IPS-18a (cell line): ENCODE measurements around the gene KLHL30.

Experiments used
- H3K27ac ChIP-seq: one replicate; pipeline ENCODE4 v1.5.1; 2013; ENCODE audit warnings: low read length
- H3K27me3 ChIP-seq: one replicate; pipeline ENCODE4 v1.6.1; 2013; ENCODE audit warnings: mild to moderate bottlenecking, low read length; ENCODE audit not compliant: control insufficient read depth, insufficient read depth
- H3K36me3 ChIP-seq: one replicate; pipeline ENCODE4 v1.6.1; 2013; ENCODE audit warnings: low read depth, low read length; ENCODE audit not compliant: control insufficient read depth
- H3K4me1 ChIP-seq: one replicate; pipeline ENCODE4 v1.6.1; 2013; ENCODE audit warnings: low read depth, low read length; ENCODE audit not compliant: control insufficient read depth
- H3K4me3 ChIP-seq: one replicate; pipeline ENCODE4 v1.5.1; 2013; ENCODE audit warnings: low read length
- H3K9ac ChIP-seq: one replicate; pipeline ENCODE4 v1.6.1; 2013; ENCODE audit warnings: mild to moderate bottlenecking, low read length, moderate library complexity
- H3K9me3 ChIP-seq: one replicate; pipeline ENCODE4 v1.6.1; 2013; ENCODE audit warnings: low read depth, low read length; ENCODE audit not compliant: control insufficient read depth

The KLHL30 gene, protein sequence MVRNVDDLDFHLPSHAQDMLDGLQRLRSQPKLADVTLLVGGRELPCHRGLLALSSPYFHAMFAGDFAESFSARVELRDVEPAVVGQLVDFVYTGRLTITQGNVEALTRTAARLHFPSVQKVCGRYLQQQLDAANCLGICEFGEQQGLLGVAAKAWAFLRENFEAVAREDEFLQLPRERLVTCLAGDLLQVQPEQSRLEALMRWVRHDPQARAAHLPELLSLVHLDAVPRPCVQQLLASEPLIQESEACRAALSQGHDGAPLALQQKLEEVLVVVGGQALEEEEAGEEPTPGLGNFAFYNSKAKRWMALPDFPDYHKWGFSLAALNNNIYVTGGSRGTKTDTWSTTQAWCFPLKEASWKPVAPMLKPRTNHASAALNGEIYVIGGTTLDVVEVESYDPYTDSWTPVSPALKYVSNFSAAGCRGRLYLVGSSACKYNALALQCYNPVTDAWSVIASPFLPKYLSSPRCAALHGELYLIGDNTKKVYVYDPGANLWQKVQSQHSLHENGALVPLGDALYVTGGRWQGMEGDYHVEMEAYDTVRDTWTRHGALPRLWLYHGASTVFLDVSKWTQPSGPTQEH

DNA sequence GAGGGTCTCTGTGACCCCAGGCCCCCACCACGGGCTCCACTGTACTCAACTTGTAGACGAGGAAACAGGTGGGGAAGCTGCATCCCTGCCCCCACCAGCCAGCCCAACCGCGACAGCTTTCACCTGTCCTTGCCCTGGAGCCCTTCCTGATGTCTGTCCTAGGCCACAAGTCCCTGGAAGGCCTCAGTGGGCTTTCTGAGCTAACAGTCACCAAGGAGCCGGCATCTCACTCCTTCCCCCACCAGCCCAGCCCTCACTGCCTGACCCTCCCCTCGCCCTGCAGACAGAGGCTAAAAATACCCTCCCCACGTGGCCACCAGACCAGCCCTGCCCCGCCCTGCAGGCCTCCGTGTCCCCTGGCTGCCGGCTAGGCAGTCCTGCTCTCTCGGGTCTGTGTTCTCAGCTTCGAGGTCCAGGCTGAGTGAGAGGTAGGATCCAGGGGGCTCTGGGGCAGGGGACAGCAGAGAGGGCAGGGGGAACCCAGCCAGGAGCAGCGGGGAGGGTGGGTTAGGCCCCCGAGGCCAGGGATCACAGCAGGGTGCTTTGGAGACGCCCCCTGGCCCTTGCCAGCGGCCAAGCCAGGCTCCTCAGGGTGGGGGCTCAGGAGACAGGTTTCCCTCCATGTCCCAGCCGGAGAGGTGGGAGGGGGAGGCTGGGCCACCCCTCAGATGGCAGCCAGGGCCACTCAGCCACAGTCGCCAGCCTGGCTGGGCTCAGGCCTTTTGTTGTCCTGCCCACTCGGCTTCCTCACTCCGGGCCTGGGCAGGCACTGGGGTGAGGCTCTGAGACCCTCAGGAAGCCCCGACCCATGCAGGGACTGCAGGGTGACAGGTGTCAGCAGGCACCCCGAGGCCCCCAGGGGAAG lies at the start of gene KLHL30:
KLHL30 (plus strand) TSS at position 338 of the 865 bp plus-strand sequence. CDS start 2,087 bp downstream, outside the sequence.
- Histone ChIP-seq H3K36me3 (no peaks in the 10 kb centered on the region), H3K4me1 (no peaks in the 10 kb centered on the region), H3K9ac (no peak within 1 kb of the TSS), H3K4me3 (no peak within 1 kb of the TSS), H3K27me3 (no peaks in the 10 kb centered on the region), H3K27ac (no peak within 1 kb of the TSS), H3K9me3 (no peaks in the 10 kb centered on the region)

DNA sequence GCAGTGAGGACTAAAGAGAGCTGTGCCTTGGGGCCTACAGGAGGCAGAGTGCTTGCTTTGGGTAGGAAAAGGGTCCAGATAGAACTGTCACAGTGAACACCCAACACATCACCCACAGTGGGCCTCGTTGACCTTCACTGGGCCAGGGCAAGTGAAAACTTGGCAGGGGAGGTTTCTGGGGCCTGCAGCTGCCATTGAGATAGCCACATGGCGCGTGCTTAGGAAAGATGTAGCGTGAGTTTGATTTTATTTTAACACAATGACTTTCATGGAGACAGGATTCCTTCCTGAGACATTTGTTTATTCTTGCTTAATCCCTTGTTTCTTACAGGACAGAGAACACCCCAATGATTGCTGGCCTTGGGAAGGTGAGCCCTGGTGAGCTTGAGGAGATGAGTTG lies 47.6 kb upstream of the KLHL30 start:
- Histone ChIP-seq H3K27me3 (no peaks in the 10 kb centered on the region), H3K9me3 (no peaks in the 10 kb centered on the region), H3K9ac (no peak overlapping the region), H3K4me1 (no peaks in the 10 kb centered on the region), H3K4me3 (no peak overlapping the region), H3K36me3 (peaks cover 33% of the 10 kb centered on the region), H3K27ac (no peak overlapping the region)

DNA sequence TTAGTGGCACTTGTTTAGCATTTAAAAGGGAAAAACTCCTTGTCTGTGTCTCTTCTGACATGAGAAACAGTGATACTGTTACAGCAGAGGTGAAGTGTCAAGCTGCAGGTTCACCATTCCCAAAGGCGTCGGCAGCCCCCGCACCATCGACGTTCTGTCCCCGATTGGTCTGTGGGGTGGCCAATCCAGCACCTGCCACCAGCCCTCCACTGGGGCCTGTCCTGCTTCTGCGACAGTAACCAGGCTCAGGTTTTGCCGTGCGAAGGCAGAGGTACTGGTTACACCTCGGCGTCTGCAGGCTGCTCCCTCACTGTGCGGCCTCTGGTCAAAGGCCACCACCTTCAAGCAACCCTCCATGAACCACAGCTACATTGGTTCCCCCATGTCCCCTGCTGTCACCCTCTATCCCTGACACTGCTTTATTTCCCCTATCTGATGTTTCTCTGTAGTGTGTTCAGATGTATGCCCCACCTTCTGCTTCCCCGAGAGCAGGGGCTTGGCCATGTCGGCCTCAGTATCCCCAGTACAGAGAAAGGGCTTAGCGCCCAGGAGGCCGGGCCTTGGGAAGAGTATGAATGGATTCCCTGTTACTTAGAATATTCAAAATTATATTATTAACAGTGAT lies 46.9 kb upstream of the KLHL30 start:
- peaks cover 28% of the 10 kb centered on the region for H3K36me3 ChIP-seq

DNA sequence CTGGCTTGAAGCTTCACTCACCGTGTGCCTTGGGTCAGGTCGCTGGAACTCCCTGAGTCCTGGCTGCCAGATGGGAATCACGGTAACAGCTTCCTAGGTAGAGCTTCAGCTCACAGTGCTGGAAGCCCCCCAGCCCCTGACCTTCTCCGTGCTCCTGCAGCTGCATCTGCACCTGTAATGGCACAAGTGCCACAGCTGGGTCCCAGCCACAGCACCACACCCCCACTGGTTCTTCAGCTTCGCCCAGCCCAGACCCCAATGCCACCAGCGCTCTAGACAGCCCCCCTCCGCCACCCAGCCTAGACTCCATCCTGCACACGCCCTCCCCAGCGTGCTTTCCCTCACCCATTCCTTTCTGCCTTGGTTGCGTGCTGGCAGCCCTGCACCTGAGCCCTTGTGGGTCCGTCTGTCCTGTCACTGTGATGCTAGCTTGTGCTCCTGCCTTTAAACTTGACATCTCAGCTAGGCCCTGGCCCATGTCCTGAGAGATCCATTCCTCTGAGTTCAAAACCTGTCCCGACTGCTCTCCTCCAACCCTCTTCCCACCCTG lies 45.9 kb upstream of the KLHL30 start:
- H3K36me3 ChIP-seq = peaks cover 23% of the 10 kb centered on the region
- no peak overlapping the region for H3K9ac ChIP-seq
- H3K9me3 ChIP-seq = no peaks in the 10 kb centered on the region
- no peak overlapping the region for H3K4me3 ChIP-seq
- H3K4me1 ChIP-seq = peaks cover 5% of the 10 kb centered on the region
- H3K27ac ChIP-seq = no peak overlapping the region
- H3K27me3 ChIP-seq = no peaks in the 10 kb centered on the region

More for the DNA sequence above, 46.9 kb upstream of the KLHL30 start:
- Histone ChIP-seq H3K9ac (no peak overlapping the region), H3K4me1 (peaks cover 3% of the 10 kb centered on the region), H3K27me3 (no peaks in the 10 kb centered on the region), H3K4me3 (no peak overlapping the region), H3K9me3 (no peaks in the 10 kb centered on the region), H3K27ac (no peak overlapping the region)

DNA sequence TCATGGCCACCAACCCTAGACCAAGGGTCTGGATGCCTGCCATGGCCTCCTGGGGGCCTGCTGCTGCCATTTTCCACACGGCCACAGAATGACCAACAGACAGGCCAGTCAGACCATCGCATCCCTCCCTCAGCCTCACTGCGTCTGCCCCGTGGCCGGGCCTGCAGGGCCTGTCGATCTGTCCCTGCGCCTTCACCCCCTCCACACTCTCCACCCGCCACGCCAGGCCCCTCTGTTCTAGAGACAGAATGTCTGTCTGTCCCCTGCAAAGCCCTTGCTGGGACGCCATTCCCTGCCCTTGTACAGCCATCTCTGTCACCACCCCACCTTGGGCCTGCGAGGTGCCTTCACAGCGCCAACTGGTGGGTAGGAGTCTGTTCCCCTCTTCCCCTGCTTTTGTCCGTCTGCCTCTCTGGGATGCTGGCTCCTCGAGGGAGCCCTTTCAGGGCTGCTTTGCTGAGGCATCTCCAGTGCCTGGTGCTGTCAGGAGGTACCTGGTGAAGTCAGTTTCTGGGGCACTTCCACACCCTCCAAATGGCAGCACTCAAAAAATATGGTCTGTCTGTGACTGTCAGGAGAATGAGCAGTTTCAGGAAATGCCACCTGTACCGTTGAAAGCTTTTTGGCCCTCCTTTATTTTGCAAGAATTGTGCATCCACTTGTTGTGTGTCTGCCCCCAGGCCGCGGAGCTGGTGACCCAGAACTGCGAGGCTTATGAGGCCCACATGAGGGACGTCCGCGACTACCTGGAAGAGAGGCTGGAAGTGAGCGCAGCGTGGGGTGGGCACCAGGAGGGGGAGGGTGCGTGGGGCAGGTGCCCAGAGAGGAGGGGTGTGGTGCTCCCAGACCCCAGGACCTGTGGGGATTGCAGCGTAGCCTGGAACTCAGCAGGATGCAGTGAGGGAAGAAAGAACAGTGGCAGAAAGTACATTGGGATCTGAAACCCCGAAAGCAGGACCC lies 45.0 kb upstream of the KLHL30 start:
- Histone ChIP-seq H3K27me3 (no peaks in the 10 kb centered on the region), H3K9me3 (no peaks in the 10 kb centered on the region), H3K4me1 (peaks cover 5% of the 10 kb centered on the region), H3K27ac (no peak overlapping the region), H3K36me3 (peaks cover 18% of the 10 kb centered on the region), H3K9ac (no peak overlapping the region), H3K4me3 (no peak overlapping the region)

DNA sequence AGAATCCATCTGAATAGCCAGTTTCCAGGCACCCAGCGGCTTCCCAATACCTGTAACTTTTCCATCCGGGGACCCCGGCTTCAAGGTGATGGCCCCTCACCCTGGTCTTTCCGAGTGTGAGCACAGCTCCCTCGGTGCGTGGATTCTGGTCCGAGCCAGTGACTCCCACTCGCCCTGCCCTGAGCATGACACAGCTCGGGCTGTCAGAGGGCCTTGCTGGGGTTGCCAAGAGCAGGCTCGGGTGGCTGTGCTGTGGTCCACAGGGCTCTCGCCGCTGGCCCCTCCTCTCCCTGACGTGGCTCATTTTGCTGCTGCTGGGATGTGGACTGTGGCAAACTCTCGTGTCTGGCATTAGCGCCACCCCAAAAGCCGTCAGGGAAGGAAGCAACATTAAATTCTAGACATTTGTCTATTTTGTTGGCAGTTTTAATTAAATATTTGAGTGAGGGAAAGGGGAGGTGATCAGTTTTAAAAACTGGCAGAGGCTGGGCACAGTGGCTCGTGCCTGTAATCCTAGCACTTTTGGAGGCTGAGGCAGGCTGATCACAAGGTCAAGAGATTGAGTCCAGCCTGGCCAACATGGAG lies 43.9 kb upstream of the KLHL30 start:
- H3K27me3 ChIP-seq = no peaks in the 10 kb centered on the region
- no peak overlapping the region for H3K9ac ChIP-seq
- H3K27ac ChIP-seq = no peak overlapping the region
- H3K4me1 ChIP-seq = peaks cover 10% of the 10 kb centered on the region
- H3K36me3 ChIP-seq = peaks cover 15% of the 10 kb centered on the region
- H3K4me3 ChIP-seq = no peak overlapping the region
- H3K9me3 ChIP-seq = no peaks in the 10 kb centered on the region

DNA sequence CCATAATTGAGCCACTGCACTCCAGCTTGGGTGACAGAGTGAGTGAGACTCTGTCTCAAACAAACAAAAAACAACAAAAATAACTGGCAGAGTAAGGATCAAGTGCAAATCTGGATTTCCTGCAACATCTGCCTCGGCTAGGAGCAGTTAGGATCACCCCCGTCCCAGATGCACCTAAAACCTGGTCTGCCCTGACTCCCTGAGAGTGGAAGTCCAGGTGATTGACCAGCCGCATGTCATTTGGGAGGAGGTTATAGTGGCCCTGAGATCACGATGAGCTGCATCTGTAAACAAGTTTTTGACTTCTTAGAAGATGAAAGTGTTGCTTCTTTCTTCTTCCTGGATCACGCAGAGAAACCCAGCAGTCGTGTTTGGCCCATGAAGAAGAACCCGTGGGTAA lies 43.3 kb upstream of the KLHL30 start:
- Histone ChIP-seq H3K9me3 (no peaks in the 10 kb centered on the region), H3K9ac (no peak overlapping the region), H3K27ac (no peak overlapping the region), H3K36me3 (peaks cover 15% of the 10 kb centered on the region), H3K27me3 (no peaks in the 10 kb centered on the region), H3K4me3 (no peak overlapping the region), H3K4me1 (peaks cover 10% of the 10 kb centered on the region)

DNA sequence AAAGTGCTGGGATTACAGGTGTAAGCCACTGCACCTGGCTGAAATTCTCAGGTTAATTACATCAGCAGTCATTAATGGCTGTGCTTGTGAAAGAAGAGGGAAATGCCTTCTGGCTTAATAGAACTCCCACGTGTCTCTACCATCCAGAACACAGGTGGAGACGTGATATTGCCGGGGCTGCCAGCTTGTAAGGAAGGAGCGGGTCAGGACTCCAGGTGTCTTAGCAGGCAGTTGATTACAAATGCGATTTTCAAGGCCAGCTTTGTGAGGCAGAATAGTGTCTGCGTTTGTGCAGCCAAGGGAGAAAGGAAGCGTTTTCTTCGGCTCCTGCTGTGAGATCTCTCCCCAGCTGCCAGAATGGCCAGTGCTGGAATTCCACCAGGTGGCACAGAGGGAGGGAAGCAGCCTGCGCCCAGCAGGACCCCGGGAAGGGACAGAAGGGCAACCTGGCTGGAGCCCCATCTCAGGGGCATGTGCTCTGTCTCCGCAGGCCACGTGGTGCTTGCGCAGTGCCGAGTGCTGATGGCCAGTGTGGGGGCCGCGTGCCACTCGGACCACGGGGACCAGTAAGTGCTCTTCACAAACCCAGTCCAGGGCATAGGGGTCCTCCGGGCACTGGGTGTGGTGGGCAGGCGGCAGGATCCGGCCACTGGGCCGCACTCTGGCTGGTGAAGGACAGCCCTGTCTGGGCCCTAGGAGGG lies 42.0 kb upstream of the KLHL30 start:
- H3K27ac ChIP-seq = no peak overlapping the region
- no peak overlapping the region for H3K9ac ChIP-seq
- H3K9me3 ChIP-seq = no peaks in the 10 kb centered on the region

DNA sequence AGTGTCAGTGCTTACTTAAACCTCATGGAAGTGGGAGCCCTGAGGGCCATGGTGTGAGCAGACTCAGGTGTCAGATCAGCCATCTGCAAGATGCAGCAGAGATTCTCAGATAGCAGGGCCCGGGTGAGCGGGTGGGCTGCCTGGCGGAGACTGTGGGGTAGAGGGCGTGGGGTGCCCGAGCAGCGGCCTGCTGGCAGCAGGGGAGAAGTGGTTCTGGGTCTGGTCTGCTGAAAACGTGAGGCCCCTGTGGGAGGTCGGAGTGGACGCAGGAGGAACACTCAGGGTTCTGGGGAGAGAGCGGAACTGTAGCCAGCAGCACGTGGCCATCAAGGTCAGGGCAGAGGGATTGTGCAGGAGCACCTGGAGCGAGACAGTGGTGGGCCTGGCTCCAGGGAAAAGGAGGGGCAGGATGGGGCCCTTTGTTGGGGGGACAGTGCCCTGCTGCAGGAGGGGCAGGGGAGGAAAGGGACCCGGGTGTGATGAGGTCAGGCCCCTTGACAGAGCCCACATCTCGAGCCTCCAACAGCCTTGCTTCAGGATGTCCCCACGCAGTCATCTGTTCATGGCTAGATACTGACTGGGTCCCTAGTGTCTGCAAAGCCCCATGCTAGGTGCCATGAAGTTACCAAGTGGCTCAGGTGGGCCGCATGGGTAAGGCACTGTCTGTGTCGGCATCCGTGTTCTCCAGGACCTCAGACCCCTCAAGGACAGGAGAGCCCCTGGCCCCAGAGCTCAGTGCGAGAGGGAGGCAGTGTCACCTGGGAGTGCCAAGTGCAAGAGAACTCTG lies 41.1 kb upstream of the KLHL30 start:
- Histone ChIP-seq H3K4me3 (no peak overlapping the region), H3K9me3 (no peaks in the 10 kb centered on the region), H3K27me3 (no peaks in the 10 kb centered on the region), H3K27ac (no peak overlapping the region), H3K36me3 (peaks cover 9% of the 10 kb centered on the region), H3K4me1 (peaks cover 10% of the 10 kb centered on the region), H3K9ac (no peak overlapping the region)

More for the DNA sequence above, 42.0 kb upstream of the KLHL30 start:
- Histone ChIP-seq H3K27me3 (no peaks in the 10 kb centered on the region), H3K4me1 (peaks cover 10% of the 10 kb centered on the region), H3K4me3 (no peak overlapping the region), H3K36me3 (peaks cover 9% of the 10 kb centered on the region)
